SW480 (cell line): ENCODE measurements around the gene CD276.
"Not testable (repeated sequence)": the region's sequence is repeated elsewhere in the genome, so short reads cannot be mapped to it uniquely, and the experiment has no call there.

Experiments used
- DNase-seq: peaks from one replicate; pipeline ENCODE4 v3.0.0-alpha.2; 2016; ENCODE audit warnings: low spot score

CD276 gene

GRCh38 chr15:73710321-73710720 lies 26.1 kb downstream of the CD276 start:
- DNase-seq = no peak

GRCh38 chr15:73711526-73711925 lies 27.3 kb downstream of the CD276 start:
- DNase-seq = no peak

- no peak for DNase-seq
Measured at GRCh38 chr15:73712107-73712506, 27.9 kb downstream of the CD276 start.

- no peak for DNase-seq
Measured at GRCh38 chr15:73714695-73715301, 30.6 kb downstream of the CD276 start.

- no peak for DNase-seq
Measured at GRCh38 chr15:73715417-73715816, 31.2 kb downstream of the CD276 start.

GRCh38 chr15:73716417-73716816 lies 32.2 kb downstream of the CD276 start:
- no peak for DNase-seq

- no peak for DNase-seq
Measured at GRCh38 chr15:73717206-73717605, 33.0 kb downstream of the CD276 start.

- DNase-seq = no peak
Measured at GRCh38 chr15:73717802-73718201, 33.6 kb downstream of the CD276 start.

GRCh38 chr15:73718694-73719093 lies 34.5 kb downstream of the CD276 start:
- no peak for DNase-seq

GRCh38 chr15:73722425-73722824 lies 38.2 kb downstream of the CD276 start:
- no peak for DNase-seq

- DNase-seq = no peak
Measured at GRCh38 chr15:73723191-73723590, 39.0 kb downstream of the CD276 start.

- no peak for DNase-seq
Measured at GRCh38 chr15:73724212-73724611, 40.0 kb downstream of the CD276 start.

GRCh38 chr15:73727330-73727976 lies 43.3 kb downstream of the CD276 start:
- DNase-seq = no peak

GRCh38 chr15:73732051-73732450 lies 47.9 kb downstream of the CD276 start:
- DNase-seq = not testable (repeated sequence)

GRCh38 chr15:73732930-73733329 lies 48.7 kb downstream of the CD276 start:
- DNase-seq = no peak

- no peak for DNase-seq
Measured at GRCh38 chr15:73737535-73737934, 53.4 kb downstream of the CD276 start.

GRCh38 chr15:73740152-73741048 lies 56.2 kb downstream of the CD276 start:
- DNase-seq = no peak

GRCh38 chr15:73741321-73741836 lies 57.2 kb downstream of the CD276 start:
- no peak for DNase-seq

- no peak for DNase-seq
Measured at GRCh38 chr15:73744293-73744692, 60.1 kb downstream of the CD276 start.

- DNase-seq = no peak
Measured at GRCh38 chr15:73745073-73745472, 60.9 kb downstream of the CD276 start.

GRCh38 chr15:73746261-73746660 lies 62.1 kb downstream of the CD276 start:
- DNase-seq = no peak

GRCh38 chr15:73746883-73747282 lies 62.7 kb downstream of the CD276 start:
- DNase-seq = no peak
